NCI-H1930 (cell line): ENCODE measurements around the gene CYP1A1.
A peak's percentile ranks its signal among the peaks of the same experiment; 100 is the strongest.
"Not testable (repeated sequence)": the region's sequence is repeated elsewhere in the genome, so short reads cannot be mapped to it uniquely, and the experiment has no call there.

ENCODE experiments used
- DNase-seq, 2 experiments: peaks; one replicate each; lab custom pipeline; 2025; lab: John Stamatoyannopoulos, UW

CYP1A1 gene

DNA sequence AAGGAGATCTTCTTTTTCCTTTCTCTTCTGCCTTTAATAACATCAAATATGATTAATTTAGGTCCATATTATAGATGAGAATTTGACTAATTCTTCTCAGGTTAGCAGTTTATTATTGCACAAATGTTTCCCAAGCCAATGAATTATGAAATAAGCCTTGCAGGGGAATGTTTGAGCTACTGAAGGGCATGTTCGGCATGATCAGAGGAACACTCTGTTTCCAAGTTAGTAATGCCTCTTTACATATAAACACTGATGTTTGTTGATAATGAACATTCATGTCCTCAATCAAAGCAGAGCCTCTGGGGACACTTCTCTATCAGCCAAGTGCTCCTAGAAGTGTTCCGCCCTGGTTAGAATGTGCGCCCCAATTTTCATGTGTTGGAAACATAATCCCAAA is 10.0 kb upstream of the CYP1A1 start:
- no peak for DNase-seq

GRCh38 chr15:74733269-74733668 is 7.9 kb upstream of the CYP1A1 start:
- no peak for DNase-seq

DNA sequence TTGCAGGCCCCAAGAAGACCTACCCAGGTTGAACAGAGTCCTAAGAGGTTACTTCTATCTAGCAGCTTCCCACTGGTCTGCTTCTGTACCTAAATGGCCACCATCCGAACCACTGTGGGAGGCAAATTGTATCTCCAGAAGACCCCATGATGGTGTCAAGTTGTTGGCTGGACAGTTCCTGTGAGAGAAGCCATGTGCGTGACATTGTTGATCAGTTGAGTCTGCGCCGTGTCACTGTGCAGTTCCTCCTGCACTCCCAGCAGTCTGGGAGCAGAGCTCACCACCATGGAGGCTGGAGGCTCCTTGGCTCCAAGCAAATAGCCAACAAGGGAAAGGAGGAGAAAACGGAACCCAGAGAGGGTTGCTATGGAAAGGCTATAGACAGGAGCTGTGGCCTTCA is 7.5 kb upstream of the CYP1A1 start:
- DNase-seq: no peak

DNA sequence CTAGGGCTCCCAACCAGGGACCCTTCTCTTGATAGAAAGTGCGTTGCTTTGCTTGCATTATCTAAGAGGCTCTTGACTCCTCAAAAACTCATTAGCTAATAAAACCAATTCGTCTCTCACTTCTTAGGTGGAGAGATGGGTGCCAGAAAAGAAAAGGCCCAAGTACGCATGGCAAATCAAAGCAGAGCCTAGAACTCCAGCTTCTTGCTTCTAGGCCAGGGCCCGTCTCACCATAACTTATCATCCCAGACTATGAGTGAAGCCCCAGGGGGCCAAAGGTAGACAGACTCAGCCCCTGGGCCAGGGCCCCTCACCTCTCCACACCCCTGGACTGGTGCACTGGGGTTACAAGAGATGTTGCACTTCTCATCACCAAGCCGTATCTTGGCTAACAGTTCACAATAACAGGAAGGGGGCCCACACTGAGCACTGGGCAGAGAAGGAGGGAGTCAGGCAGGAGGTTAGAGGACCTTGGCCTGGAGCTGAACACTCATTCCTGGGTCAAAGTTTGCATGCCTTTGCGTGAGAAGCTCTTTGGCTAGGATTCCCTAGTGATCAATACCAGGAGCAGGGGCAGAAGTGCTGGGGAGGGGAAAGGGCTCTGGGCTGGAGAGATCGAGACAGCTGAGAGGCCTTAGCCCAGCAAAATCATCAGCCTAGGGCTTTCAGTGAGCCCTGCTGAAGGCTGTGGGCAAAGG is 5.4 kb upstream of the CYP1A1 start:
- no peak for DNase-seq

DNA sequence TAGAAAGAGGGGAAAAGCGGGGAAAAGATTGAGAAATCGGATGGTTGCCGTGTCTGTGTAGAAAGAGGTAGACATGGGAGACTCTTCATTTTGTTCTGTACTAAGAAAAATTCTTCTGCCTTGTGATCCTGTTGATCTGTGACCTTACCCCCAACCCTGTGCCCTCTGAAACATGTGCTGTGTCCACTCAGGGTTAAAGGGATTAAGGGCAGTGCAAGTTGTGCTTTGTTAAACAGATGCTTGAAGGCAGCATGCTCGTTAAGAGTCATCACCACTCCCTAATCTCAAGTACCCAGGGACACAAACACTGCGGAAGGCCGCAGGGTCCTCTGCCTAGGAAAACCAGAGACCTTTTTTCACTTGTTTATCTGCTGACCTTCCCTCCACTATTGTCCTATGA is 4.0 kb upstream of the CYP1A1 start:
- not testable (repeated sequence) for DNase-seq

DNA sequence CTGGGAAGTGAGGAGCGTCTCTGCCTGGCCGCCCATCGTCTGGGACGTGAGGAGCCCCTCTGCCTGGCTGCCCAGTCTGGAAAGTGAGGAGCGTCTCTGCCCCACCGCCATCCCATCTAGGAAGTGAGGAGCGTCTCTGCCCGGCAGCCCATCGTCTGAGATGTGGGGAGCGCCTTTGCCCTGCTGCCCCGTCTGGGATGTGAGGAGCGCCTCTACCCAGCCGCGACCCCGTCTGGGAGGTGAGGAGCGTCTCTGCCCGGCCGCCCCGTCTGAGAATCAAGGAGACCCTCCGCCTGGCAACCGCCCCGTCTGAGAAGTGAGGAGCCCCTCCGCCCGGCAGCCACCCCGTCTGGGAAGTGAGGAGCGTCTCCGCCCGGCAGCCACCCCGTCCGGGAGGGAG is 3.4 kb upstream of the CYP1A1 start:
- not testable (repeated sequence) for DNase-seq

DNA sequence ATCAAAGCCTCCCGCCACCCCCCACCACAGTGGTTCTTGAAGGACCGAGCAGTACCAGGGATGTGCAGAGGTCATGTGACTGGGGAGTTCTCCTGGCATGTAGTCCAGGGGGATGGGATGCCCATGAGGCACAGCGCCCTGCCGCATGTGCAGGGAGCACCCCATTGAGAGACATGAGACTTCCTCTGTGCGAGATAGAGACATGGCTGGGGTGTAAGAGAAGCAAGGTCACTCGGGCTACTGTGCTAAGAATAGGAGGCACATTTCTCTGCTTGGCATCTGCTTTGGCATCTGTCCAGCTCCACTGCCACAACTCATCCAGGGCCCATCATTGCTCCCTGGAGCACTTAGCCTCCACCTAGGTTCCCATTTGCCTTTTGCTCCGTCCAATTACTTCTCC is 2.4 kb upstream of the CYP1A1 start:
- no peak for DNase-seq

GRCh38 chr15:74726774-74727164 is 1.4 kb upstream of the CYP1A1 start:
- no peak for DNase-seq

GRCh38 chr15:74725845-74726773 is 781 bp upstream of the CYP1A1 start:
- peak; percentile 51 to 59 for DNase-seq

- DNase-seq: no peak
Measured at GRCh38 chr15:74724570-74725224, 631 bp downstream of the CYP1A1 start.

GRCh38 chr15:74723754-74724334 is 1.5 kb downstream of the CYP1A1 start:
- DNase-seq: peak; percentile 59 to 72

DNA sequence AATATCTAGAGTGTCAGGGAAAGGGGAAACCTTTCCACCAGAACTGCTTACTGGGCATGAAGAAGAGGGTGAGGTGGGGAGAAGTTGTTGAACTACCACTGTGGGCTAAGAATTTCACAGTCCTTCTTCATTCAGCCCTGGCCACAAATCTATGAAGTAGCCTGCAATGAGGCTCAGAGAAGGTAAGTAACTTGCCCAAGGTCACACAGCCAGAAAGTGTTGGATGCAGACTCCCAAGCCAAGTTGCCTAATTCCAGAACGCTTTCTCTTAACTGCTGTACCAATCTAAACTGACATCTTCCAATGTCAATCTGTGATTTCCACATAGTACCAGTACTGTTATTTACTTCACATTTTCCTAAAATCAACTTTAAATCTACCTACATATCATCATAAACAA is 2.1 kb downstream of the CYP1A1 start:
- DNase-seq: no peak

- no peak for DNase-seq
Measured at GRCh38 chr15:74722591-74722990, 2.7 kb downstream of the CYP1A1 start.

DNA sequence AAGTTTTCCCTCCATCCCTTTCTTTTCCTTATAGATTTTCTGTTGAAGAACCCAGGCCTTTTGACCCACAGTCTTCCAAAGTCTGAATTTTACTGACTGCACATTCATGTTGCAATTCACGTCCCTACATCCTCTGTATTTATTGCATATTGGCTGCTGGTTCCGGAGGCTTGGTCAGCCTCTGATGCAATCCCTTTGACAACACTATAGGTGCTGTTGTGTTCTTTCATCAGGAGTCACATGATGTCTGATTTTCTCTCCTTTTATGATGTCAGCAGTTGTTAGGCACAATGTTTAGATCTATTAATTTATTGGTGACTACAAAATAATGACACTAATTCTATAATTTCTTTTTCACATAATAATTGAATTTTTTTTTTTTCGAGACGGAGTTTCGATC is 8.7 kb downstream of the CYP1A1 start:
- no peak for DNase-seq

- DNase-seq: no peak
Measured at GRCh38 chr15:74712311-74712710, 13.0 kb downstream of the CYP1A1 start.

GRCh38 chr15:74710319-74711094 is 14.8 kb downstream of the CYP1A1 start:
- DNase-seq: no peak

- DNase-seq: no peak
Measured at GRCh38 chr15:74709892-74710291, 15.4 kb downstream of the CYP1A1 start.

DNA sequence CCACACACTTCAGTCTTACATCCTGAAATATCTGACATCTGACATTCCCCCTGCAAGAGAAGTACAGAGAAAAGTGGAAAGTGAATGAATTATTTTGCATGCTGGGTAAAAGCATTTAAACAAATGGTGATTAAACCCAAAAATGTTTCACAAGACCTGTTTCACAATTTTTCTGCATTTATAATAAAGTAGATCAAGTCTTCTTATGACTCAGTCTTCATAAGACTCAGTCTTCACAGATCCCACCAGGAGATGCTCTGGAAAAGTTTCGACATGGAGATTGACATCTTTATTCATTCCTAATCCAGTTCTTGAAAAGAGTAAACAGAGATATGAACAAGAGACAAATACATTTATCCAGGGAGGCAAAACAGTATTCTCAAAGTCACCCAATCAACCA is 16.3 kb downstream of the CYP1A1 start:
- DNase-seq: no peak

GRCh38 chr15:74696808-74697207 is 28.5 kb downstream of the CYP1A1 start:
- no peak for DNase-seq

DNA sequence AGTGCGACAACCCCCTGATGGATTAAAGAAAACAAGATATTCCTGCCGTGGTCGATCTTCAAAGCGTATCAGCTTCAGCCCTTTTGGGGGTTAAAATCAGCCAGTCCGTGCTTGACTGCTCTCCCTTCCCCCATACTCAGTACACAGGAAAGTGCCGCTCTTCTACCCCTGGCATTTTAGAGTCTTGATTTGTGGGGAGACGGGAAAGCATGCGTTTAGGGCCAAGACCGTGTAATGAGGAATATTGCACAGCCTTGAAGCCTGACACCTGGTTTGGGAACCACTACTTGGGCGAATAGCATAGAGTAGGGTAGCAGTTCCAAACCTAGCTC is 29.0 kb downstream of the CYP1A1 start:
- DNase-seq: no peak

GRCh38 chr15:74695597-74696397 is 29.5 kb downstream of the CYP1A1 start, which contains the start of gene EDC3:
EDC3 (minus strand) TSS chr15:74696024; CDS start chr15:74675124, 20,900 bp downstream.
- peak; percentile 77 to 79 for DNase-seq
